Measurements from ENCODE around the gene SYT7.

DNA sequence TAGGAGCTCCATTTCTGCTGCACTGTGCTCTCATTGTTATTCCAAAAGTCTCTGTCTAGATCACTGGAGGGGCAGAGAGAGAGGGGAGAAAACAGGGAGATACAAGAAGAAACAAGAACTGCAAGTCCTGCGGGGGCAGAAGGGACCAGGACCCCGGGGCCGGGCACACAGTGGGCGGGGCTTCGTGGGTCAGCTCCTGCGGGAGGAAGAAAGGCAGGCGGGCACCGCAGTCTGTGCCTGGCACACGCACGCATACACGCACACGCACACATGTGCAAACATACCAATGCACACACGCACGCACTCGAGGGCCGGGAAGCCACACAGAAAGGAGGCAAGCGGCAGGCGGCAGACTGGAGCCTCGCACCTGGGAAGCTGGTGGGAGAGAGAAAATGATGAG is 33.6 kb downstream of the SYT7 start:
- TF ChIP-seq CTCF (IDR thresholded peaks at IDR 0.05) (no peak), EP300 (IDR thresholded peaks at IDR 0.05) (no peak), POLR2A (IDR thresholded peaks at IDR 0.05) (no peak)
